Stimulated activated CD8-positive, alpha-beta memory T cell treated with anti-CD3 and anti-CD28 coated beads, Interleukin-12 subunit alpha, Interleukin-12 subunit beta, amount 100 ng/mL, for 24 hours (primary cell): ENCODE data around the gene GAA.

Source experiments
- DNase-seq: peaks from one replicate; pipeline ENCODE4 v3.0.0-alpha.2; 2020; ENCODE audit errors: extremely low read depth

The GAA gene

DNA sequence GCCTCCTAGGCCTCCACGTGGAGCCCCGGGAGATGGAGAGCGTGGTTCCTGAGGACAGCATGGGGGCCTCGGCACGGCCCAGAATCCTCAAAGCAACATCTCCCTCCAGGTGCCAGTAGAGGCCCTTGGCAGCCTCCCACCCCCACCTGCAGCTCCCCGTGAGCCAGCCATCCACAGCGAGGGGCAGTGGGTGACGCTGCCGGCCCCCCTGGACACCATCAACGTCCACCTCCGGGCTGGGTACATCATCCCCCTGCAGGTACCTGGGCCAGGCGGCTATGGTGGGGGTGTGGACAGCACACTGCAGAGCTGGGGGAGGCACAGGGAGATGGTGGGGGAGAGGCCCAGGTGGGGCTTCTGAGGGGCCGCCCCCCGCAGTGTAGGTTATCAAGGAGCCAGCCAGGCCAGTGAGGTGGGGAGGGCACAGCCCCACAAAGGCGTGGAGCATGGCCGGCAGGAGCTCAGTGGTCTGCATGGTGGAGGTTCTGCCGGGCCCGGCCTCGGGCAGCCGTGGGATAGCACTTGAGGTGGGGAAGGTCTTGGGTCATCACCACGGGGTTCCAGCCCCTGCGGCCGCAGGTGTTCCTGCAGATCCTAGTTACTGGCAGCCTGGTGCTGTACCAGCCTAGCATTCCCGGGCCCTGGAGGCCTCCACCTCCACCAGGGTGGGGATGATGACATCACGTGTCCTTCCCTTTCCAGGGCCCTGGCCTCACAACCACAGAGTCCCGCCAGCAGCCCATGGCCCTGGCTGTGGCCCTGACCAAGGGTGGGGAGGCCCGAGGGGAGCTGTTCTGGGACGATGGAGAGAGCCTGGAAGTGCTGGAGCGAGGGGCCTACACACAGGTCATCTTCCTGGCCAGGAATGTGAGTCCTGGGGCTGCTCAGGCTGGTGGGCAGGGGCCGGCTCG, 16.4 kb downstream of the GAA start:
- no peak for DNase-seq

DNA sequence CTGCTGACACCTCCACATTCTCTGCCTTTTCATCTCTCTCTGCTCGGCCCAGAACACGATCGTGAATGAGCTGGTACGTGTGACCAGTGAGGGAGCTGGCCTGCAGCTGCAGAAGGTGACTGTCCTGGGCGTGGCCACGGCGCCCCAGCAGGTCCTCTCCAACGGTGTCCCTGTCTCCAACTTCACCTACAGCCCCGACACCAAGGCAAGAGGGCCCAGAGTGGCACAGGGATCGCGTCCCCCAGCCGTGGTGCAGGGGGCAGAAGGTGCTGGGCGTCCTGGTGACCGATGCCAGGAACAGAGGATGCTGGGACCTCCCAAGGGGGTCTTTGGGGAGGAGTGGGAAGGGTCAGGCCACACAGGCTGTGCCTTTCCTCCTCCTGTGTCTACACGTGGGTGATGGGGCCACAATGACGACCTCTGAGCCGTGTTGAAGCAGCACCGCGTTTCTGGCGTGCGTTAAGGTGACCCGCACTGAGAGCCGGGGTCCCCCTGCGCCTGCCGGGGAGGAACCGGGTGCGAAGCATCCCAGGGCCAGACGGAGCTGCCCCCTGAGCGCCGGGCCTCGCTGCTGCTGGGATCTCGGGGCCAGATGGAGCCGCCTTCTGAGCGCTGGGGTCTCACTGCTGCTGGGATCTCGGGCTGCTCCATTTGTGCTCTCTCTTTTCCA, 17.4 kb downstream of the GAA start:
- no peak for DNase-seq

DNA sequence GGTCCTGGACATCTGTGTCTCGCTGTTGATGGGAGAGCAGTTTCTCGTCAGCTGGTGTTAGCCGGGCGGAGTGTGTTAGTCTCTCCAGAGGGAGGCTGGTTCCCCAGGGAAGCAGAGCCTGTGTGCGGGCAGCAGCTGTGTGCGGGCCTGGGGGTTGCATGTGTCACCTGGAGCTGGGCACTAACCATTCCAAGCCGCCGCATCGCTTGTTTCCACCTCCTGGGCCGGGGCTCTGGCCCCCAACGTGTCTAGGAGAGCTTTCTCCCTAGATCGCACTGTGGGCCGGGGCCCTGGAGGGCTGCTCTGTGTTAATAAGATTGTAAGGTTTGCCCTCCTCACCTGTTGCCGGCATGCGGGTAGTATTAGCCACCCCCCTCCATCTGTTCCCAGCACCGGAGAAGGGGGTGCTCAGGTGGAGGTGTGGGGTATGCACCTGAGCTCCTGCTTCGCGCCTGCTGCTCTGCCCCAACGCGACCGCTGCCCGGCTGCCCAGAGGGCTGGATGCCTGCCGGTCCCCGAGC, 17.9 kb downstream of the GAA start:
- DNase-seq = no peak

DNA sequence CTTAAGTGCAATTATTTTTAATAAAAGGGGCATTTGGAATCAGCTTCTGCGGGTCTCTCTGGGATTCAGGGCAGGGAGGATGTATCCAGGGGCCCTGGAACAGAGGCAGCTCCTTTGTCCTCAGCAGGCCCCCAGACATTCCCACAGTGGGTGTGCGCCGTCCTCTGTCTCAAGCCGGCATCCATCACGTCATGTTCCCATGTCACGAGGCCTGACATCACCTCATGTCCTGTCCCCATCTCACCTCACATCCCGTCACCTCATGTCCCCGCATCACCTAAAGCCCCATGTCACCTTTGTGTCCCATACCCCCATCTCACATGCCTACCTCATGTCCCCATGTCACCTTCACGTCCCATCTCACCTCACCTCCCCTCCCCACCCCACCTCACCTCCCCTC, 18.5 kb downstream of the GAA start:
- DNase-seq = no peak

DNA sequence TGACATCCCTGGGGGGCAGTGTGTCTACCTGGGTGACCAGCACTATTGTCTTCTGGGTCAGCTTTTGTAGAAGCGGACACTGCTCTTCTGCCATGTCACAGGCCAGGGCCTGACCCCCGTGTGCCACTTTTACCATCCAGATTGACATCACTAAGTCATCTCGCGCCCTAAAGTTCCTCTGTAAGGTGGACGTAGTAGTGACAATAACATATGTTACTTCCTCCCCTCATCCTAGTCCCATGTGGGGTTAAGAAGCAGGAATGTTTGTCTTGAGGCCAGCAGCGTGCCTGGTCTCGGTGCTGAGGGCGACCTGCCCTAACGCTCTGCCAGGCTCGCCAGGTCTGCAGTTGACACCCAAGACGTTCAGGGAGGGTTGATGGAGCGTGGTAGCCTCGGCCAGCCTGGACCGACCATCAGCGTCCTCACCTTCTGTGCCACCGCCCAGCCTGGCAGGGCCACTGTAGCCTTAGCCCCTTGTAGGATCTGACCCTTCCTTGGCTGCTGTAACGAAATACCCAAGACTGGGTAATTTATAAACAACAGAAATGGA, 20.7 kb downstream of the GAA start:
- no peak for DNase-seq

DNA sequence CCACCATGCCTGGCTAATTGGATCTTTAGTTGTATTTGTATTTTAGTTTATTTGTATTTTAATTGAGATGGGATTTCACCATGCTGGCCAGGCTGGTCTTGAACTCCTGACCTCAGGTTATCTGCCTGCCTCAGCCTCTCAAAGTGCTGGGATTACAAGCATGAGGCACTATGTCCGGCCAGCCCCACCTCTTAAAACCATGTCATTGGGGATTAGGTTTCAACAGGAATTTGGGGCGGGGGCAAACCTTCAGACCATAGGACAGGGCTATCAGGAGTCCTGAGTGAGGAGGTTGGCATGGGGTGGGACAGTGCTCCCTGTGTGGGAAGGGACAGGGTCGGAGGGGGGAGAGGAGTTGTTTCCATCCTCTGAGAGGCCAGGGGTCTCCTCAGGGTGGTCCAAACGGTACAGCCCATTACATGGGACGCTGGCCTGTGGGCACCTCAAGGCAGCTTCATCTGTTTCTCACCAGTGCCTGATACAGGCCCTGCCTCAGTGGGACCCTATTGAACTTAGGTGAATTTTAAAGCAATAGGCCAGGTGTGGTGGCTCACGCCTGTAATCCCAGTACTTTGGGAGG, 21.6 kb downstream of the GAA start:
- no peak for DNase-seq

DNA sequence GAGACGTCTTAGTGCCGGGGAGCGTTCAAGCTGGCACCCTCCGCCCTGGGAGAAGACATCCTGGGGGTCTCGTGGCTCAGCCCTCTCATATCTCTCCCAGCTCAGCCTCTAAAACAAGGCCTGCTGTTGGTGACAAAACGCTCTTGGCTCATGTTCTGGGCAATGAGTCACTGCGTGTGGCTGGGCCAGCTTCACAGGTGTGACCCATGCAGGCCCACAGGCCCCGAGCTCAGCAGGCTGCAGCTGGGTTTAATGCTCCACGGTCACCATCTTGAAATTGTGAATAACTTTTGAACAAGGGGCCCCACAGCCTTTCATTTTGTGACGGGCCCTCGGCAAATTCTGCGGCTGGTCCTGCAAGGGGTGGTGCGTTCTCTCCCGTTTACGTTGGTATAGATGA, 22.4 kb downstream of the GAA start:
- no peak for DNase-seq

DNA sequence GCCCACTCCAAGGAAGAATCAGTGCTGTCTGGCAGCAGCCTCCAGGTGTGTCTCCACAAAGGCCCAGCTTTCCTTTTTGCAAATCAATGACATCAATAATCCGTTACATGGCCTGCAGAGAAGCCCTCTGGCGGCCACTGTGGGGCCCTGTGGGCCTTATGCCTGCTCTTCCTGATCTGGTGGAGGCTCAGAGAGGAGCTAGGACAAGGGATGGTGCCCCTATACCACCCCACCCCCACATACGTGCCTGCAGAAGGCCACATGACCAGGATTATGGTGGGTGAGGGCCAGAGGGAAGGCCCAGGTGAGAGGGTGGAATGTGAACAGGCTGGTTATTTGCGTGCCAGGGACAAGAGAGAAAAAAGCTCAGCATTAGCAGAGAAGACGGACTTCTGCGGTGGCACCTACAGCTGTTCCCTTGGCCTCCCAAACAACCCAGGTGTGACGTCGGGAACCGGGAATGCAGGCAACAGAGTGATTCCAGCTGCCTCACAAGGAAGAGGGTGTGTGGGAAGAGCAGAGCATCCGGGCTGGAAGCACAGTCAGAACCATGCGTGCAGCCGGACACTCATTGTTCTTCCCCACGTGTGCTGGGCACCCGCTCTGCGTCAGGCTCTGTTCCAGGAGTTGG, 23.1 kb downstream of the GAA start:
- DNase-seq = no peak

DNA sequence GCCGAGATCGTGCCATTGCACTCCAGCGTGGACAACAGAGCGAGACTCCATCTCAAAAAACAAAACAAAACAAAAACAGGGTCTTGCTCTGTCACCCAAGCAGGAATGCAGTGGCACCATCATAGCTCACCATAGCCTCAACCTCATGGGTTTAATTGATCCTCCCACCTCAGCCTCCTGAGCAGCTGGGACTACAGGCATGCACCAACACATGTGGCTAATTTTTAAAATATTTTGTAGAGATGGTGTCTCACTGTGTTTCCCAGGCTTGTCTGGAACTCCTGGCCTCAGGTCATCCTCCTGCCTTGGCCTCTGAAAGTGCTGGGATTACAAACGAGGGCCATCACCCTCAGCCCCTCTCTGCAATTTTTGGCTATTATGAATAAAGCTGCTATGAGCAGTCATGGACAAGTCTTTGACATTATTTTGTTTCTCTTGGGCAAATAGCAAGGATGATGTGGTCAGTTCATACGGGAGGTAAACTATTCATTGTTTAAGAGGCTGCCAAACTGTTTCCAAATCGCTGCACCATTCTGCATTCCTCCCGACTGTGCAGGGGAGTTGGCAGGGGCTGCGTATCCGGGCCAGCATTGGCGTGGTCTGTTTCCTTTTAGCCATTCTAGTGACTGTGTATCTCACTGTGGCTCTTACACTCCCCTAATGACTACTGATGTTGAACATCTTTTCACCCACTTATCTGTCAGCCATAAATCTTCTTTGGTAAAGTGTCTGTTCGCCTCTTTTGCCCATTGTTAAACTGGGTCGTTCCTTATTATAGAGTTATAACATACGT, 24.5 kb downstream of the GAA start:
- no peak for DNase-seq

DNA sequence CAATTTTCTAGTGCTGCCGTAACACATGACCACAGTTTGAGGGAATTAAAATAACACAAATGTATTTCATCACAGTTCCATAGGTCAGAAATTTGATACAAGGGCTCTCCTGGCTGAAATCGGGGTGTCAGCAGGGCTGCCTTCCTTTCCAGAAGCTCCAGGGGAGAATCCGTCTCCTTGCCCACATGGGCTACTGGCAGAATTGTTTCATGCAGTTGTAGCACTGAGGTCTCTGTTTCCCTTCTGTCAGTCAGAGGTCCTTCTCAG, 25.0 kb downstream of the GAA start:
- no peak for DNase-seq

DNA sequence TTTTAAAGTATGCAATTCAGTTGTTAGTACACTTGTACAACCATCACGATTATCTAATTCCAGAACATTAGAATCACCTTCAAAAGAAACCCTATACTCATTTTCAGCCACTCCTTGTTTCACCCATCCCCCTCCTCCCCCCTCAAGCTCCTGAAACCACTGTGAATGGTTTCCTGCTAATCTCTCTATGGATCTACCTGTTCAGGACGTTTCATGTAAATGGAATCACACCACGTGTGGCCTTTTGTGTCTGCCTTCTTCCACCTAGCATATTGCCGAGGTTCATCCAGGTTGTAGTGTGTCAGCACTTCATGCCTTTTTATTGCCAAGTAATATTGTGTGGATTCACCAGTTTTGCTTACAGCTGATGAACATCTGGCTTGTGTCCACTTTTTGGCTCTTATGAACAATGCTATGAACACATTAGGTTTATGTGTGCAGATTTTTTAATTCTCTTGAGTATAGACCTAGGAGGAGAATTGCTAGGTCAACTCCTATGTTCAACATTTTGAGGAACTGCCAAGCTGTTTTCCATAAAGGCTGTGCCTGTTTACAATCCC, 27.7 kb downstream of the GAA start:
- DNase-seq = no peak

DNA sequence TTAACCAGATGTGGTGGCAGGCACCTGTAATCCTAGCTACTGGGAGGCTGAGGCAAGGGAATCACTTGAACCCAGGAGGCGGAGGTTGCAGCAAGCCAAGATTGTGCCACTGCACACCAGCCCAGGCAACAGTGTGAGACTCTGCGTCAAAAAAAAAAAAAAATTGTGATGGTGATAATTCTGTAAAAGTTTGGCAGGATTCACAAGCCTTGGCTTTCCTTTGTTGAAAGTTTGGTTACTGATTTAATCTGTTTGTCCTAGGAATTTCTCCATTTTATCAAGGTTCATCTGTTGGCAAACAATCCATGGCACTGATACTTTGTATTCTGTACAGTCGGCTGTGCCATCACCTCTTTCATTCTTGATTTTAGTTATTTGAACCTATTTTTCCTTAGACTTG, 29.6 kb downstream of the GAA start:
- no peak for DNase-seq

DNA sequence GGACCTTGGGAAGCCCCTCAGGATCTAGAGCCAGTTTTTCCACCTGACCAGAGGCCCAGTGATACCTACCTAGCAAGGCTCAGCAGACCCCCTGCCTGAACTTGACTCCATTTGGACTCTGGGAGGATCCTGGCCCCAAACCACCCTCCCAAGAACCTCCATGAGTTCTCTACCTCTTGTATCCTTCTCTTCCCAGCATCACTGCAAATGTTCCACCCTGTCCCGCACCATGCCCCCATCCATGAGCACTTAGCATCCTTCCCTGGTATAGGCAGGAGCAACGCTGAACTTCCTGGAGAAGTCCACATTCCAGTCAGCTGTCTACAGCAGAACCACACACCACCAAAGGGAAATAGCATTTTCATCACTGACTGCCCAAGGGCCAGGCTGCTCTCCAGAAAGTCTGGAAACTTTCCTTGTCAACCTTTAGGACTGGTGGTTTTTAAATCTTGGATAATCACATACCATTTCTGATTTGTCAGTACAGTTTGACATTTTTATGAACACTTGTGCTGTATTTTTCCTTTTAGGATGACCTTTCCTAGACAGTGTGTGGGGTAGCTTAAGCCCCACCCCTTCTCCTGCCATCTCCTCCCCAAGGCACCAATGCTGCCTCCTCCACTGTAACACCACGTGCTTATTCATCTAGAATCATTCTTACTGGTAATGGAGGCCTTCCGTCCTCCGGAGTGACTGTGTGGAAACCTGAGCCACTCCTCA, 31.7 kb downstream of the GAA start:
- DNase-seq = no peak

DNA sequence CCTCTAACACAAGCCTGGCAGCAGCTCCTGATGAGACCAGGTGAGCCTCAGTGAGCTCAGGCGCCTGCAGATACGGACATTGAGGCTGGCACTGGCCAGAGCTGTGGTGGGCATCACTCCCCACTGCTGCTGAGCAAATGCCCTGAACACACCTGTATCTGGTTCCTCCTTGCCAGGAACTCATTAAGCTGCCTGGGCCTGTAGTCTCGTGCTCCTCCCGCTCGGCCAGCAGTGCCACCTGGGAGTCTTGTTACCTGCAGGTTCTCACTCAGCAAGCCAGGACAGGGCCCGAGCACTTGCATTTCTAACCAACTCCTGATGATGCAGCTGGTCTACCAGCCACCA, 32.2 kb downstream of the GAA start:
- no peak for DNase-seq

DNA sequence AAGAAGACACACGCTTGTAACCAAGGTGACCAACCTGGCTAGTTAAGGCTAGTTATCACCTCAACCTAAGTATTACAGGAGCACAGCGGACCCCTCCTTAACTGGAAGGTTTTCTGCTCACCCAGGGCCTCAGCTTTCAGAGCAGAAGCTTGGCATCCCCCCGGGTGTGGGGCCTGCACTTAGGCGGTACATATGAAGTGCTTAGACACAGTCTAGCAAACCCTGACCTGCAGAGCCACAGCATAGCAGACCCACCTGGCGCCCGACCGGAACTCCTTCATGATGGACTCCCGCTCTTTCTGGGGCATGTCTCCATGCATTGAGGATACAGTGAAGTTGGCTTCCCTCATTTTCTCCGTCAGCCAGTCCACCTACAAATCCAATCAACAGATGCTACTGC, 35.8 kb downstream of the GAA start:
- DNase-seq = no peak

DNA sequence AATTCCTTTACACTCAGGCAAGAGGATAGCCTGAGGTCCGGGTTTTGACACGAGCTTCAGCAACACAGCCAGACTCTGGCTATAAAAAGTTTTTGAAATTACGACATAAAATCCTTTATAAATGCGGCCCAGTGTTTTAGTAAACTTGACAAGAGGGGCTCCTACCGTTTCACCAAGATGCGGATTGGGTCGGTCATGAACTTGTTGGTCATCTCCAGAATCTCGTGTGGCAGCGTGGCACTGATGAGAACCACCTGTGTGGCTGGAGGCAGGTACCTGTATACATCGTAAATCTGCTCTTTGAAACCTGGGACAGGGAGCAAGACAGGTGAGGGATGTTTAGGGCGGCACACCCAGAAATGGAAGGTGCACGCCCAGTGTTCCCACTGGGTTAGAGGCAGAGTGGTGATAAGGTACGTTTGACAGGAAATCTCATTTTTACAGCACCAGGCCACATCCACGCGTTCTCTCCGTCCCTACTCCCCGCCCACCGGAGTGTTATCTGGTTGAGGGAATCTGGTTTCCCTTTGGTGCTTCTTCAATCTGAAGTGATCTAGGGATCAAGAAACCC, 37.6 kb downstream of the GAA start:
- no peak for DNase-seq

DNA sequence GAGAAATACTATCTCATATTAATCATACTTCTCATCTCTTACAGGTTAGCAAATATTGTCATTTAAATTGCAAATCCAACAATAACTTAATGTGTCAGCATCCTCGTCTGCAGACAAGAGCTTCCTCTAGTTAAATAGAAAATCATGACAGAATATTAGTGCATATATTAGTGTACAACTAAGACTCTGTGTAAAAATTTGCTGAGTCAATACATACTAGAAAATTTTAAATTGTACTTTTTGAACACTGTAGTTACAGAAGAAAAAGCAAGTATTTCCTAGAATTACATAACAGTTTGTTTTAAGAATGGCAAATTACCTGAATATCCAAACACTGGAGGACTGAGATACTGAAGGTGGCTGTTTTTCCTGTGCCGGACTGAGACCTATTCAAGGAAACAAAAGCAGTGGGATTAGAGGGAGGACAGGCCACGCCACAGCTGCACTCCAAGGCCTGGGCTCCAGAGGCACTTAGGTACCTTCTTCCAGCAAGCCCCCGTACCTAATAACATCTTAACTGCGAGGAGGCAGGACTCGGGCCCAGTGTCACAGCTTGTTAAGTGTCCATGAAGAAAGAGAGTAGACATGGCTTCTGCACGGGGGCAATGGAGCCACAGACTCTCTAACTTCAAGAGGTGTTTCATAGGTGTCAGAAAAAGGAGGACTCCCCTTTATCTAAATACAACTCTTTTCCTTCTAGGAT, 40.2 kb downstream of the GAA start:
- DNase-seq = no peak

DNA sequence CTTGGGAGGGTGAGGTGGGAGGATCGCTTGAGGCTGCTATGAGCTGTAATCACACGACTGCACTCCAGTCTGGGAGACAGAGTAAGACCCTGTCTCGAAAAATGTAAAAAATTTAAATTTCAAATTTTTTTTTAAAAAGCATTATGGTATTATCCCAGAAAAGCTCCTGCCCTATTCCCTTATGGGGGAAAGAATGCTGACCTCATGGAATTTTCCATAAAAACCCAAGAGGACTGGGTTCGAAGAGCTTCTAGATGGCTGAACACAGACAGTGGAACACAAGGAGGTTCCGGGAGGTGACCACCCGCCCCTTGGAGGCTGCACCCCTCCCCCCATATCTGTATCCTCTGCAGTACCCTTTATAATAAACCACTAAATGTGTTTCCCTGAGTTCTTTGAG, 41.5 kb downstream of the GAA start:
- no peak for DNase-seq
